OCI-LY1 (cell line): ENCODE measurements around the gene PRLH.

ENCODE experiments used
- CTCF ChIP-seq: fragments of 200-600 bp; sonication (generic), shearing (Covaris generic); IDR thresholded peaks from 2 replicates; pipeline ENCODE4 v1.5.1; 2017; ENCODE audit warnings: mild to moderate bottlenecking, antibody characterized with exemption, low read length, moderate library complexity, mixed read lengths
- EZH2 ChIP-seq: fragments of 200-600 bp; sonication (generic), shearing (Covaris generic); IDR thresholded peaks from 2 replicates; pipeline ENCODE4 v1.8.0; 2017; ENCODE audit warnings: borderline replicate concordance, mixed run types, mild to moderate bottlenecking, antibody characterized with exemption, low read length, moderate library complexity, mixed read lengths

GRCh38 chr2:237536617-237537016 lies 29.8 kb upstream of the PRLH start:
- TF ChIP-seq CTCF: no peak
- no peak for TF ChIP-seq EZH2
